Fibroblast of pulmonary artery (primary cell): ENCODE measurements around the gene LIG1.
"Not testable (repeated sequence)": the region's sequence is repeated elsewhere in the genome, so short reads cannot be mapped to it uniquely, and the experiment has no call there.

Experiments used
- DNase-seq: peaks from one replicate; pipeline ENCODE4 v3.0.0-alpha.2; 2010; ENCODE audit warnings: low read depth
- H3K4me3 ChIP-seq: replicated peaks from 2 replicates; pipeline ENCODE4 v1.5.1; 2011; ENCODE audit warnings: low read depth, mild to moderate bottlenecking, control low read depth, low read length, moderate library complexity
- CTCF ChIP-seq: IDR thresholded peaks from 2 replicates; pipeline ENCODE4 v1.5.1; 2011; ENCODE audit warnings: mild to moderate bottlenecking, control low read depth, low read length, inconsistent platforms; ENCODE audit errors: missing control alignments

Gene LIG1

GRCh38 chr19:48085904-48086864 is 84.0 kb downstream of the LIG1 start:
- TF ChIP-seq CTCF: no peak
- H3K4me3 ChIP-seq: no peak overlapping the region
- DNase-seq: no peak

- H3K4me3 ChIP-seq: no peak overlapping the region
- no peak for DNase-seq
- no peak for TF ChIP-seq CTCF
These were observed 85.1 kb downstream of the LIG1 start for GRCh38 chr19:48085076-48085475.

- H3K4me3 ChIP-seq: no peak overlapping the region
- TF ChIP-seq CTCF: no peak
- DNase-seq: no peak
These were observed 89.0 kb downstream of the LIG1 start for GRCh38 chr19:48081106-48081505.

GRCh38 chr19:48070177-48070769 is 99.9 kb downstream of the LIG1 start:
- H3K4me3 ChIP-seq, DNase-seq: not testable (repeated sequence)

GRCh38 chr19:48069435-48069834 is 100.7 kb downstream of the LIG1 start:
- TF ChIP-seq CTCF: no peak
- no peak overlapping the region for H3K4me3 ChIP-seq

More at GRCh38 chr19:48069435-48069834, 100.7 kb downstream of the LIG1 start:
- no peak for DNase-seq
